GM19238 (cell line): ENCODE data around the gene AFDN.

Experiments
- DNase-seq: peaks from one replicate; pipeline ENCODE4 v3.0.0; 2011; ENCODE audit warnings: low spot score; ENCODE audit not compliant: insufficient read length

Gene AFDN

GRCh38 chr6:167870321-167870720 lies 43.6 kb downstream of the AFDN start:
- no peak for DNase-seq

DNA sequence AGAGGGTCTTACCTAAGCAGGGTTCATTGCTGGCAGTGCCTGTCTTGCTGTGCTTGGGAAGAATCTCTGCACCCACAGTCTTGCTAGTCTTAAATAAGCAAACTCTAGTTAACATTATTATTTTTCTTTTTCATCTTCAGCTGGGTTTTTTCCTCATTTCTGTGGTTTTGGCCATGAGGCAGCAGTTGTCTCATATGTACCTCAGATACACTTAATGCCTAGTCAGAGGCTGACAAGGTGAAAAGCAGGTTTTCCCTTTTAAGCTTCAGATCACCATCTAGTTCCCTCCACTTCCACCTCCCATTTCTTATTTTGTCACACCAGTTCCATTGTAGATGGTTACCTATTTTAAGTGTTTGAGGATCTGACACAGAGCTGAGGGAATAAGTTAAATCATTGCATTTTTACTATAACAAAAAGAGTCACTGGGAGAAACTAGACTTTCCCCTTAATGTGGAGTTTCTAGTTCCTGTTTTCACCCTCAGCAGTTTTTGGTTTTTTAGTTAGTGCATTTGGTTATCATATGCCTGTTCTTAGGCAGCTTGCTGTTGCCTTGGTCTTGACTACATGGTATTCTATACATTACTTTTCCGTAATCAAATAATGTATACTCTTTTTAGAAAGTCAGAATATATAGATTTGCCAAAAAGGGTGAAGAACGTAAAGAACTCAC lies 46.0 kb downstream of the AFDN start:
- no peak for DNase-seq

- no peak for DNase-seq
Observed at GRCh38 chr6:167877994-167878779, 51.5 kb downstream of the AFDN start.

- DNase-seq, result no peak
Observed at GRCh38 chr6:167879612-167880011, 52.9 kb downstream of the AFDN start.

DNA sequence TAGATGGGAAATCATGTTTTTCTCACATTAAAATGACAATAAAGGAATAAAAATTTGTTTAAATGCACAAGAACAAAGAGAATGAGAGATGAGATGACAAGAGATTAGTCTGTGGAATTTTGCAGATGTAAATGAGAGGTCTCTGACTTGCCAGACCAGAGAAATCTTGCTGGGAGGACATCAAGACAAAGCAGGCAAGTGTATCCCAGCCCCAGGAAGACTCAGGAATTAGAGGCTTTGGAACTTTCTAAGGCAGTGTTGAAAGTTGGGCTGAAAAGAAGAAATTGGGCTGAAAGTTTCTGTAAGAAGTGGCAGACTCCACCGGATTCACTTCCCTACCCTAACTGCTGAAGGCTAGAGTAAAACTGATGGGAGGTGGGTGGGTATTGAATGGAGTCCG lies 54.6 kb downstream of the AFDN start:
- no peak for DNase-seq

DNA sequence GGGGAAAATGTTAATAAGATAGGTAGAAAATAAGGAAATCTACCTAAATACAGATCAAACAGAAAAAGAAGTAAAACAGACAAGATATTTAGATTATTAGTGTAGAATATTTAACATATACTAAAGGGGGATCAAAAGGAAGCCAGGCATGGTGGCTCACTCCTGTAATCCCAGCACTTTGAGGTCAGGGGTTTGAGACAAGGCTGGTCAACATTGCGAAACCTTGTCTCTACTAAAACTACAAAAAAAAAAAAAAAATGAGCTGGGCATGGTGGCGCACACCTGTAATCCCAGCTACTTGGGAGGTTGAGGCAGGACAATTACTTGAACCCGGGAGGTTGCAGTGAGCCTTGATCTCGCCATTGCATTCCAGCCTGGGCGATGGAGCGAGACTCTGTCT lies 55.5 kb downstream of the AFDN start:
- no peak for DNase-seq

DNA sequence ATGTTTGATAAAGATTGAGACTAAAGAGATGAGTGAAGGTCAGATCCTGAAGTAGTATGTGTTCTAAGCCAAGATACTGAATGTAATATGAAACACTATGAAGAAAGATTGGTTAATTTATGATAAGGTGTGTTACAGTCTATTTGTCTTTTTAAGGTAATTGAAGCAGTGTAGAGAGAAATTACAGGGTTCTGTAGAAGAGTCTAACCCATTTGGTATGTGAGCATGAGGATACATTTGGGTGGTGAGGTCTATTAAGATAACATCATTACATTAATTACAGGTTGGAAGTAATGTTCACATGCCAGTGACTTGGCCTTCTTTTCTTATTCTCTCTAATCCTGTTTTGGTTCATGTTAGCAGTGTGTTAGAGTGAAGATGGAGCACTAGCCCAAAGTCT lies 61.4 kb downstream of the AFDN start:
- DNase-seq, result no peak

GRCh38 chr6:167892835-167893815 lies 66.4 kb downstream of the AFDN start:
- no peak for DNase-seq

DNA sequence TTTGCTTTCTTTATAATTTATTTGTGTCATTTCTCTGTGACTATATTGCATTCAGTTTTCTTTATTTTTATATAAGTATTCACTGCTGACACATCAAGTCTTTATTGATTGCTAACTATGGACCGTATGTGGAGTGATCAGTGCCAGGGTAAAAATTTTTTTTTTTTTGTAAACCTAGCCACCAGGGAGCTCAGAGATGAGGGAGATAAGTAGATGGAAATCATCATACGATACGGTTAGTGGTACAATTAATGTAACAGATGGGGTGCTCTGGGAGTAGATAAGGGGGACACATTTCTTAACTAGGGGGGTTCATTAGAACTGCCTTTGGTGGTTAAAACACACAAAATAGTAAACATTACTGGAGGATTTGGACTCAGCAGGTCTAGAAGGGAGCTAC lies 68.3 kb downstream of the AFDN start:
- no peak for DNase-seq

GRCh38 chr6:167896648-167897047 lies 69.9 kb downstream of the AFDN start:
- no peak for DNase-seq

DNA sequence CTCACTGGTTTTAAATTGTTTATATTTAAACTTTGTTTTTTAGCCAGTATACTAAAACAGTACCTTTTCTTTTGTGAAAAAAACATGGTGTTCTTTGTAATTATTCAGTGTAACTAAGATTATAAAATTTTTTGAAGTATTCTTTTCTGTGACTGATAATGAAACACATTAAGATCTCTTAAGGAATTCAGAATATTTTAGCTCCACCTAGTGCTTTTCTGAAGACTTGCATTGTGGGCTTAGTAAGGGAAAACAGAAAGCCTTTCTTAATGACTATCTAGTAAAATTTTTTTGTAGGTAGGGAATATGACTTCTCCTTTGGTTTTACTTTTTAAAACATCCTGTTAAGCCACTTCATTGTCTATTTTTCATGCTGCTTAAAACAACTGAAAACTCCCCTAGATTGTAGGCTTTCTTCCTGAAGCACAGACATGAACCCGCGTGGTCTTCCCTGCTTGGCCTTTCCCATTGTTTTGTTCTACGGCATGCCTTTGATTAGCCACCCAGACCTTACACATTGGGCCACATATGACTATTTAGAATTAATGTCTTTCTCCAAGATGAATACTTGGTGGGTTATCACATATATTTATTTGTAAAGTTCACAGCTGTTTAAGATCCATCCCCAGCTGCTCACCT lies 72.1 kb downstream of the AFDN start:
- no peak for DNase-seq

DNA sequence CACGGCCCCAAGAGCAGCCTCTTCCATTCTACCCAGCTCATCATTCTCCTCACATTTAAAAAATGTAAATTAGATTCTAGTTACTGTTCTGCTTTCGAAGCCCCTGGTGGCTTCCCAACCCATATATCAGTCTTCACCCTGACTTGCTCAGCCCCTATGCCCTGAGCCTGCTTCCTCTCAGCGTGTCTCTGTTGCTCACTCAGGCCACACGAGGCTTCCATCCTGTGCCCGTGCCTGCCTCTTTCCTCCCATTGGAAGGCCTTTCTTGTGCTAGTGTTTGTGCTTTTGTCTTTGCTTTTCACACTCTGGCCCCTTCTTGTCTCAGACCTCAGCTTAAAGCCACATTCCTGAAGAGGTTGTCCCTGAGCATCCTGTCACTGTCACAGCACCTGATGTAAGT lies 78.1 kb downstream of the AFDN start:
- no peak for DNase-seq

GRCh38 chr6:167906899-167907298 lies 80.2 kb downstream of the AFDN start:
- no peak for DNase-seq

GRCh38 chr6:167907837-167908681 lies 81.3 kb downstream of the AFDN start:
- DNase-seq, result no peak

GRCh38 chr6:167910007-167910406 lies 83.3 kb downstream of the AFDN start:
- DNase-seq, result no peak

DNA sequence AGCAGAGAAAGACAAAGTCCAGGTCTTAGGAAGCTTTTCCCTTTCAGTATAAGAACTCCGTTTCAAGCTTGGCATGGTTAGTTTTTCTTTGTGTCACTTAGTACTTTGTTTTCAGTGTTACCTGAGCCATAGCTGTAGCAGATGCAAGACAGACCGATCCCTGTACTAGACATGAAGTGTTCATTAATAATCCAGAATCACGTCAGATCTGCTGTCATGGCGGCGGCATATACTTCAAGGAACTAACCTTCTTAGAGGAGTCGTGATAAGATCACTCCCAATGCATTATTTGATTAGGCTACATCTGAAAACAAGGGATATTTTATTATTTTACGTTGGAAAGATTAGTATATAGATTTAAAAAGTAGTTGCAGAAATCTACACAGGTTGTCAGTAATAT lies 83.9 kb downstream of the AFDN start:
- DNase-seq, result no peak

DNA sequence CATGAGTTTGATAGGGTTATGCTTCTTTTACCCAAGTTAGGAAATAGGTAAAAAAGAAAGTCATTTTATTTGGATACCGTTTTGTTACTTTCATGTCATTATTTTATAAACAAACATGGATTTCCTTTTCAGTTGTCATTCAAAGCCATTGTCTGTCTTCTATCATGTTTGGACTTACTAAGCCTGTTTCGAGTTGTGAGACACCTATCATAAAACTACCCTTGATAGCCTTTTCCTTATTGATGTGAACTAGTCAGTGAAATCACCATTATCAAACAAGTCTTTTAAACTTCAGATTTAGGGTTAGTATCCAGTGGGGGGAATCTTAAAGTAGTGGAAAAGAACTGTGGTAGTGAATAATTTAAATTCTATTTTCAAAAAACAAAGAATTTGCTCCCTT lies 85.8 kb downstream of the AFDN start:
- DNase-seq, result no peak

GRCh38 chr6:167913699-167914098 lies 87.0 kb downstream of the AFDN start:
- DNase-seq, result no peak

- no peak for DNase-seq
Observed at GRCh38 chr6:167915139-167915538, 88.4 kb downstream of the AFDN start.

GRCh38 chr6:167917551-167918154 lies 90.9 kb downstream of the AFDN start:
- DNase-seq, result no peak
